HG03108 (cell line): Measurements from ENCODE around the gene QRICH2.
"Not testable (repeated sequence)": the region's sequence is repeated elsewhere in the genome, so short reads cannot be mapped to it uniquely, and the experiment has no call there.

Source experiments
- ATAC-seq: cut with Tn5 transposase; IDR thresholded peaks from one replicate; pipeline ENCODE4 v1.9.1; 2021; ENCODE audit warnings: moderate library complexity; ENCODE audit not compliant: unreplicated experiment

Gene QRICH2

GRCh38 chr17:76250141-76250540 lies 57.9 kb downstream of the QRICH2 start:
- no peak for ATAC-seq

DNA sequence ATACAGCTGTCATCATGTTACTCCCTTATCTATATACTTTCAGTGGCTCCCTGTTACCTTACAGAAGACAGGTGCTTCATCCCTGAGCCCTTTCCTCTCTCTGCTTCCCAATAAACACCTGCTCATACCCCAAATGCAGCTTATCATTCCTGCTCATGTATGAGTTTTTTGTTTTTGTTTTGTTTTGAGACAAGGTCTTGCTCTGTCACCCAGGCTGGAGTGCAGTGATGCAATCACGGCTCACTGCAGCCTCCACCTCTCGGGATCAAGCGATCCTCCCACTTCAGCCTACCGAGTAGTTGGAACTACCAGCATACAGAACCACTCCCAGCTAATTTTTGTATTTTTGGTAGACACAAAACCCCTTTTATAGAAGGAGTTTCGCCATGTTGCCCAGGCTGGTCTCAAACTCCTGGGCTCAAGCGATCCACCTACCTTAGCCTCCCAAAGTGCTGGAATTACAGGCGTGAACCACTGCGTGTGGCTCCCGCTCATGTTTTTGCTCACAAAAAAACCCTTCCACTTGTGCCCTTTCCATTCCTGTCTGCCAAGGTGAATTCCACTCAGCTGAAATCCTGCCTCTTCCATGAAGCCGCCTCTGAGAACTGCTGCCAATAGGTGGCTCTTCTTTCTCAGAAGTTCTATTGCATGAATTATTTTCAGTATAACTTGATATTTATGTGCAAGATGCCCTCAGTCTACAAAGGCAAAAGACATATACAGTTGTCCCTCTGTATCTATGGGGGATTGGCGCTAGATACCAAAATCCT lies 59.9 kb downstream of the QRICH2 start:
- ATAC-seq: no peak

- no peak for ATAC-seq
Observed at GRCh38 chr17:76247304-76247703, 60.8 kb downstream of the QRICH2 start.

DNA sequence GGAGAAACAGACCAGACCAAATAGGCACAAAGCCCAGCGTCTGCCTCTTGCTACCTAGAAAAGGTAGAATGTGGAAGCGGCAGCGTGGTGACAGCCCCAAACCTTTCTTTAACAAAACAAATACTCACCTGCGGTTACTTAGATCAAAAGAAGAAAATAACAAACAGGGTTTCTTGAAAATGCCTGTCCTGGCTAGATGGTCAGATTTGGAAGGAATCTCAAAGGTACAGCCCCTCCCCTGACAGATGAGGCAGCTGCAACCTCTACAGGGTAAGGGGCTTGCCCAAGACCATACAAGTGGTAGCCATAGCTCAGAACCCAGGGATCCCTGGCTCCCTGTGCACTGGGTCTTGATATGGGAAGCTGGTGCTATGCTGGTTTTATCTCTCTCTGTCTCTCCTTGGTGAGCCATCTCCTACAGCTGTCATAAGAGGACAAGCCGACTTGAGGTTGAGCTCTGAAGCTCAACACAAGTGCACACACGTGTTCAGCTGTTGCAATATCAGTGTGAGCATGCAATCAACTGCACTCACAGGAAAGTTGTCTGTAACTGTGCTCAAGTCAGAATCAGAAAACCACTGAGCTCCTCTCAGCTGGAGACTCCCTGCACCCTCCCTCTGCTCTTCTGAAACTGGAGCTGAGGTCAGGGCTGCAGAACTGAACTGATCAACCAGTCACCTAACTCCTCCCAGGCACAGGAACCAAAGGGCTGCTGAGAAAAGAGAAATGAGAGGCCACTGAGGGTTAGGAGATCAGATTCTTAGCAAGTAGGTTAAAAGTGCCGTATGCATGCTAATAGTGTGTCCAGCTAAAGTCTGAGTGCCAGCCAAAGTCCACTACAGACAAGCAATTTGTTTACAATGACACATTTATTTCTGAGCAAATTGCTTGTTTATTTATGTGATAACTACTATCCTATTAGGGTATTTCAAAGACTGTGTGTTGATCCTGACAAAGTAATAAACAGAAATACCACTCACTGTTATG lies 61.7 kb downstream of the QRICH2 start:
- ATAC-seq: peak; percentile 95

DNA sequence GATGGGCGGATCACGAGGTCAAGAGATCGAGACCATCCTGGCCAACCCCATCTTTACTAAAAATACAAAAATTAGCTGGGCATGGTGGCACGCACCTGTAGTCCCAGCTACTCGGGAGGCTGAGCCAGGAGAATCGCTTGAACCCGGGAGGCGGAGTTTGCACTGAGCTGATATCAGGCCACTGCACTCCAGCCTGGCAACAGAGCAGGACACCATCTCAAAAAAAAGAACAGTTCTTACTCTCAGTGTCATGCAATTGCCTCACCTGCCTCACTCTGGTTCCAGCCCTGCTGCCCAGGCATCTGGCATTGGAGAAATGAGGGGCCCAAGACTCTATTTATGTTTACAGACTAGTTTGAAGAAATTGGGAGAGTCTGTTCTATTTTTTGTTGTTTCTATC lies 63.4 kb downstream of the QRICH2 start:
- not testable (repeated sequence) for ATAC-seq

GRCh38 chr17:76243826-76244679 lies 64.0 kb downstream of the QRICH2 start:
- ATAC-seq: no peak

DNA sequence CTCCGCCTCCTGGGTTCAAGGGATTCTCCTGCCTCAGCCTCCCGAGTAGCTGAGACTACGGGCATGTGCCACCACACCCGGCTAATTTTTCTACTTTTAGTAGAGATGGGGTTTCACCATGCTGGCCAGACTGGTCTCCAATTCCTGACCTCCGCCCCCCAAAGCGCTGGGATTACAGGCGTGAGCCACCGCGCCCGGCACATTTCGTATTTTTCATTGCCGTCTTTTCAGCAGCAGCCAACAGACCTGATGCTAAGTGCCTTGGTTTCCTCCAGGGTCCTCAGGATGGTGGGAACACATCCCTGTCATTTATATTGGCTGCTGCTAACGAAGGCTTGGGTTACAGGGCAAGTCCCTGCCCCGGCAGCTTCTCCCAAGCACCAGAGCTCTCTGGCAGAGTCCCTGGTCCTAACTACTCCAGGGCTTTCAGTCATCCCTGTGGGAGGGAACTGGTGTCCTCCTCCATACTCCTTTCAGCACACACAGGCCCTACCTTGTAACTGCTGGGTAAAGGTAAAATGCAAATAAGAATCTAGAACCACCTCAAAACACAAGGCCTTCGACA lies 66.3 kb downstream of the QRICH2 start:
- no peak for ATAC-seq

GRCh38 chr17:76241204-76241538 lies 66.9 kb downstream of the QRICH2 start:
- no peak for ATAC-seq

DNA sequence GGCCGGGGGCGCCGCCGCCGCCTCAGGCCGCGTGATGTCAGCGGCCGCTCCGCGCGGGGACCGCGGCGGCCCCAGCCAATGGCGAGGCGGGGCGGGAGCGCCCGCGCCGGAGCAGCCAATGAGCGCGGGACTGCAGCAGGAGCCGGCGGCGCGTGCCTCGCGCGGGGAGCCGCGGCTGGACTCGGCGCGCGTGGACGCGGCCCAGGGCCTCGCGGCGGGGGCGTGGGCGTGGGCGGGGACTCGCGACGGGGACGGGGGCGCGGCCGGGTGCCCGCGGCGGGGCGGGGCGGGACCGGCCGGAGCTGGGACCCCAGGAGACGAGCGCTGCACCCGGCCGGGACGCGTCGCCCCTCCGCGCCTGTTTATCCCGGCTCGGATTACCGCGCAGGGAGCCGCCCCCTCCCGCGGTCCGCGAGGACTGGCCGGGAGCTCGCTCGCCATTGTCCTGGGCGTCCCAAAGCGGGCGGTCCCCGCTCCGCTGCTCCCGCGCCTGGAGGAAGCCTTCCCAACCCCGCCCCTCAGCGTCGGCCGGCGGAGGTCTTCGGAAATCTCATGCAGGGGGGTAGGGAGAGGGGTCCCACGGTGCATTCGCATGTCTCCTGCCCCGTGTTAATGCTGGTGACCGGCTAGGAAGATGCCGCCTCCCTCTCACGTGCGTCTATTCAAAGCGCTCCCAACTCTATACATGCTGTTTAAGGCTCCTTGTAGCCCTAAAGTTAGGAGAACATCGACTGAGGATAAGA lies 67.4 kb downstream of the QRICH2 start, which contains the start of gene RNF157:
Gene RNF157 (minus strand): TSS at position 33 of the 743 bp plus-strand sequence. CDS start 253 bp downstream, outside the sequence.
- ATAC-seq: peak; percentile 43

DNA sequence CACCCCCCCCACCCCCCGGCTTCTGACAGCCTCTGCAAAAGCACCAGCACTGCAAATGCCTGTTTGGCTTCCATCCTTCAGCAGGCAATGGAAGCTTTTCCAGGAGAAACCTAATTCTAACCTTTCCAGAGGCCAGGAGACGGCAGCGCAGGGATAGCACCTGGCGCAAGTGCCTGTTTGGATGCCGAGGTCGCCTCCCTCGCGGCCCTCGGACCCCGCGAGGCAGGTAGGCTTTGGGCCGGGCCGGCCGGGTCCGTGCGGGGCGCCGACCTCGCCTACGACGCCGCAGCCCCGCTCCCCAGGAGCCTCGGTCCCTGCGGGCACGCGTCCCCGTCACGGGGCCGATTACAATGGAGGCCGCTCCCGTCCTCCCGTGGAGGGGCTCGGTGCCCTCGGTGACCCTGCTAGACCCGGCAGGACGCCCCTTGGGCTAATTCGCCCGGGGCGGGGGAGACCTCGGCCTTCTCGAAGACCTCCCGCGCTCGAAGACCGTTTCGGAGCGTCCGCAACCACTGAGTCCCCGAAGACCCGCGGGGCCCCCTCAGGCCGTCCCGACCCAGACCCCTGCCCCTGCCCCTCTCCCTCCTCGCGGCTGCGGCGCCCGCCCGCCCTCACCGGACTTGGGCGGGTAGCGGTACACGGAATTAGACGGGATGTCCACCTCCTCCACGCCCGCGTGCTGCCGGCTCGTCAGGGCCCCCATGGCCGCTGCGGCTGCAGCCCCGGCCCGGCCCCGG lies 68.4 kb downstream of the QRICH2 start:
- no peak for ATAC-seq

GRCh38 chr17:76238847-76239537 lies 69.1 kb downstream of the QRICH2 start:
- no peak for ATAC-seq

DNA sequence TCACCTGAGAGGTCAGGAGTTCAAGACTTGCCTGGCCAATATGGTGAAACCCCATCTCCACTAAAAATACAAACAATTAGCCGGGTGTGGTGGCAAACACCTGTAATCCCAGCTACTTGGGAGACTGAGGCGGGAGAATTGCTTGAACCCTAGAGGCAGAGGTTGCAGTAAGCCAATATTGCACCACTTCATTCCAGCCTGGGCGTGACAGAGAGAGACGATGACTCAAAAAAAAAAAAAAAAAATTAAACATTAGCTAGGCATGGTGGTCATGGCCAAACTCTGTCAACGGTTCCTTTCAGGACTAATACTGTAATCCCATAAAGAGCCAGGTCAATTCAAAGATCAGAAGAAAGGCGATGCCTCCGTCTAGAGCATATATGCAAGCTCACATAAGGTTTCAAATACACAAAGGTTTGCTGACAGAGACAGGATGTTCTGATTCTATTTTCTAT lies 70.2 kb downstream of the QRICH2 start:
- ATAC-seq: no peak

GRCh38 chr17:76236603-76237002 lies 71.5 kb downstream of the QRICH2 start:
- no peak for ATAC-seq

- ATAC-seq: no peak
Observed at GRCh38 chr17:76235883-76236282, 72.2 kb downstream of the QRICH2 start.

DNA sequence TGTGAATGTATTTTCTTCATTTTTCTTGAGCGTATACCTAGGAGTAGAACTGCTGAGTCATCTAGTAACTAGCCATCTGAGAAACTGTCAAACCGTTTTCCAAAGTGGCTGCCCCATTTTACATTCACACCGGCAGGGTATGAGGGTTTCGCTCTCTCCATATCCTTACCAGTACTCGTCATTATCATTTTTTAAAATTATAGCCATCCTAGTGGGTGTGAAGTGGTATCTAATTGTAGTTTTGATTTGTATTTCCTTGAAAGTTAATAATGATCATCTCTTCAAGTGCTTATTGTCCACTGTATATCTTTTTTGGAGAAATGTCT lies 73.8 kb downstream of the QRICH2 start:
- ATAC-seq: no peak

- ATAC-seq: no peak
Observed at GRCh38 chr17:76233588-76234353, 74.3 kb downstream of the QRICH2 start.

DNA sequence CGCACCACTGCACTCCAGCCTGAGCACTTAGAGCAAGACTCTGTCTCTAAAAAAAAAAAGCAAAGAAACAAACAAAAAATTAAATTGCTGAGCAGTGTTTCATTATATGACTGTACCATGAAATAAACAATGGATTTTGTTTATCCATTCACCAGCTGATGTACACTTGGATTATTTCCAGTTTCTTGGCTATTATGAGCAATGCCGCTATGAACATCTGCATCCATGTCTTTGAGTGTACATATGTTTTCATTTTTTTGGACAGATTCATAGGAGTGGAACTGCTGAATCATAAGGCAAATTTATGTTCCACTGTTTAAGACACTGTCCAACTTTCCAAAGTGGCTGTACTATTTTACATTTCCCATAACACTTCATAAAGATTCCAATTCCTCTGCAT lies 75.7 kb downstream of the QRICH2 start:
- ATAC-seq: no peak

GRCh38 chr17:76226749-76227148 lies 81.3 kb downstream of the QRICH2 start:
- ATAC-seq: not testable (repeated sequence)
